Fibroblast of peridontal ligament (primary cell): Measurements from ENCODE around the gene RPGR.

Experiments used
- DNase-seq: peaks from one replicate; pipeline ENCODE4 v3.0.0-alpha.2; 2010; ENCODE audit errors: extremely low read depth

Gene RPGR

GRCh38 chrX:38320819-38321218 is 6.5 kb downstream of the RPGR start:
- no peak for DNase-seq

DNA sequence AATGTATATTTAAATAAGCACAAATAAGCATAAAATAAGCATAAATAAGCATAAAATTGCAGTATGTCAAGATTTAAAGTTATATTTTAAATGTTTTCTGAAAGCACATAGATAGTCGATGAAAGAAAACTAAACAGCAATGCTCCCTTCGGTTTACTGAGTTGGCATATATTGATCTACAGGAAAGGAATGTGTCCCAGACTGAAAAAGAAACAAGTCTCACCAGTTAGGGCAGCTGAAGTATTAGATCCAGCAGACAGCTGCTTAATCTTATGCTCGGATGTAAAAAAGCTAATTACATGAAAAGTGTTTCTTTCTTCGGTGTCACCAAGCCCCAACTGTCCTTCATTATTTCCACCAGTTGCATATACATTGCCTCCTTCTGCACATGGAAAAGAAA is 8.7 kb downstream of the RPGR start:
- DNase-seq = no peak

- no peak for DNase-seq
These were observed 9.1 kb downstream of the RPGR start for GRCh38 chrX:38318196-38318595.

- DNase-seq = no peak
These were observed 12.1 kb downstream of the RPGR start for GRCh38 chrX:38315186-38315585.

DNA sequence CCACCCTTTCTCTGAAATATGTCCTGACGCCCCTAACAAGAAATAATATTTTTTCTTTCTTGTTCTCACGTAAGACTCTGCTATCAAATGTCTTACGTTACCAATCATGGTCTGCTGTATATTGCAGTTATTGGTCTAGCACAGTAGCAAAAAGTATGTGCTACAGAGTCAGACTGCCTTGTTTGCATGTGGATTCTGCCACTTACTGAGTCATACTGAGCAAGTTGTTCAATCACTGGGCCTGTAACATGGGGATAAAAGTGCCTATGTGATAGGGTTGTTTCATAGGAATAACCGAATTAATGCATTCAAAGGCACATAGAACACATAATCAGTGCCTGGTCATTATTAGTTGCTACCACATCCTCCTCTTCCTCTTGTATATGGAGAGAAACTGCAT is 14.1 kb downstream of the RPGR start:
- peak; percentile 41 for DNase-seq

DNA sequence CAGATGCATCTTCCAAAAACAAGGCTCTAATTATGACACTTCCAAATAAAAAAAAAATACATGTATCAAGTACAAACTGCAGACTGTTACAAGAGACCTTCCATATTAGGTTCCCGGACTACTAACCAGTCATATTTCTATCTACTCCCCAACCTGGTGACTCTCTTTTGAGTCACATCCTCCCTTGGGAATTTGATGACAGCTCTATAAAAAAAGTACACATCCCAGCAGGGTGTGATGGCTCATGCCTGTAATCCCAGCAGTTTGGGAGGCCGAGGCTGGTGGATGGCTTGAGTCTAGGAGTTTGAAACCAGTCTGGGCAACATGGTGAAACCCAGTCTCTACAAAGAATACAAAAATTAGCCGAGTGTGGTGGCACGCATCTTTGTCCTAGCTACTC is 14.9 kb downstream of the RPGR start:
- DNase-seq = peak; percentile 30

GRCh38 chrX:38311743-38312142 is 15.6 kb downstream of the RPGR start:
- DNase-seq = no peak

DNA sequence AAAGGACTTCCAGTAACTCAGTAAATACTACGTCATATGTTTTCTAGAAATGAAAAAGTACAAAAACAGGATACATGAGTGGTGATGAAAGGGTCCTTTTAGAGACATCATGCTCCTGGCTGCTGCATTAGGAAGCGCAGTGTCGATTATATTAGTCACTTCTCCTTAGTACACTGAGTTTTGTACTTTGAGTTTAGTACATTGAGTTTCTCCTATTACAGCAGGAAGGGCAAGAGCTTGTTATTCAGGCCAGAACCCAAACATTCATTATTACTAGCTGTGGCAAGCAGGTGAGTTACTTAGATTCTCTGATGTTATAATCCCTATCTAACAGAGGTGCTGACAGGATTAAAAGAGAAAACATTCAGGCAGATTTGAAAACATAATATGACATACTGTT is 21.3 kb downstream of the RPGR start:
- DNase-seq = no peak

GRCh38 chrX:38304010-38304409 is 23.3 kb downstream of the RPGR start:
- DNase-seq = peak; percentile 8

DNA sequence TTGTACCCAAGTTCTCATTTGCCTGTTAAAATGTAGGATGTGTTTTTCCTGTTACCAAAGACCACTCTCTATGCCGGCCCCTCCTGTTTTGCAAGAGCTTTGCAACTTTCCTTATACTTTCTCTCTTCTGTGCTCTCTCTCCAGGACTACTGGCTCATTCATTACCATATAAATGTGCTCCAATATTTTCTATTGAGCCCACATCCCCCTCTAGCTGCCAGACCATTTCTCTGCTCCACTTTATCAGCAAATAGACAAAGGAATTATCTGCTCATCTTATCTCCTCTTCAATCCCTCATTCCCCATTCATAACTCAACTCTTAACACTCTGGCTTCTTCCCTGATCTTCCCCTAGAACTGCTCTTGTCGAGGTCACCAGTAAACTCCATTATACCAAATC is 33.6 kb downstream of the RPGR start:
- DNase-seq = peak; percentile 32

GRCh38 chrX:38287674-38288073 is 39.6 kb downstream of the RPGR start:
- DNase-seq = no peak

- DNase-seq = no peak
These were observed 41.7 kb downstream of the RPGR start for GRCh38 chrX:38285649-38286048.

- DNase-seq = peak; percentile 35
These were observed 45.3 kb downstream of the RPGR start for GRCh38 chrX:38282049-38282448.

DNA sequence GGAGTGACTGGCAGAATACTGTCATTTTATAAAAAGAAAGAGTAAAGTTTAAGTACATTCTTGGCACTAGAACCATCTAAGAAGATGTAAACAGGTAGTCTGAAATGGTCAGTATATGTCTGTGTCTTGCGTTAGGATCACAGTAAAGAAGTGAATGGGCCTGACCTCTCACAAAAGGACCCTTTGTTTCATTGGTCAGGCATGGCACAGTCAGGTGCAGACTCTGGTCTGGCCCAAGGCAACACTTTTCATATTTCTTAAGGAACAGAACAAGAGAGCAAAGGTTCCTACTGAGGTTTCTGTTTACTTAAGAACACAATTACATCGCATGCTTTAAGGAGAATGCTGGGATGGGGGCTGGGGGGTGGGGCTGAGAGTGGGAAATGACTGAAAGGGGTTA is 48.1 kb downstream of the RPGR start:
- DNase-seq = no peak

DNA sequence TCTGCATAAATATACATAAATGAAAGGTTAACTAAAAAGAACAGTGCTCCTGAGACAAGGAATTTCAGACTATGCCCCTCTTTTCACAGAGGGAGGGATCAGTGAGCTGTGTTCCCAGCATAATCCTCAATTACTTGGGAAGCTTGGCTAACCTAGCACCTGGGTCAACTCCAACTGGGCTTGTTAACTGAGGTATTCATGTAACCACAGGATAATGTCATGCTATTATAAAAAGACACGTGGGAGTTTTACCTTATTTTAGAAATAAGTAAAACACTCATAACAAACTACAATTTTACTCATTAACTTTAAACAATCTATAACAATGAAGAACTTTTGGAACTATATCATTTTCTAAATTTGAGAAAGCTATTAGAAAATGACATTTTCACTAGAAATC is 48.6 kb downstream of the RPGR start:
- peak; percentile 50 for DNase-seq

GRCh38 chrX:38277802-38278201 is 49.5 kb downstream of the RPGR start:
- DNase-seq = no peak

- DNase-seq = no peak
These were observed 50.2 kb downstream of the RPGR start for GRCh38 chrX:38277136-38277535.

DNA sequence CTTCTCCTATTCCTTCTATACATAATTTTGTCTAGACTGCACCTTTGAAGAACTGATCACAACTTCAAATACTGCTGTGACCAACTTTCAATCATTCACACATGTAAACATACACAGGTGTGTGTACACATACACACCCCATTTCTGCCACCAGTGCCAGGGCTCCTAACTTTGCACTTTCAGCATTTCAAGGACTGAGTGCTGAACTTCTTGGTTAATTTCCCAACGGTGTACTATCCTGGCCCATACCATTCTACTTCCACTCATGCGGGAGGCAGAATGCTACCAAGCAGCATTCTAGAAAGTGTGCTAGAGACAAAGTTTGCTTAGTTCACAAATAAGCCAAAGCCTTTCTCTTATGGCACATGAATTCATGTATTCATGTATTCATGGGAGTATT is 51.2 kb downstream of the RPGR start:
- DNase-seq = no peak

DNA sequence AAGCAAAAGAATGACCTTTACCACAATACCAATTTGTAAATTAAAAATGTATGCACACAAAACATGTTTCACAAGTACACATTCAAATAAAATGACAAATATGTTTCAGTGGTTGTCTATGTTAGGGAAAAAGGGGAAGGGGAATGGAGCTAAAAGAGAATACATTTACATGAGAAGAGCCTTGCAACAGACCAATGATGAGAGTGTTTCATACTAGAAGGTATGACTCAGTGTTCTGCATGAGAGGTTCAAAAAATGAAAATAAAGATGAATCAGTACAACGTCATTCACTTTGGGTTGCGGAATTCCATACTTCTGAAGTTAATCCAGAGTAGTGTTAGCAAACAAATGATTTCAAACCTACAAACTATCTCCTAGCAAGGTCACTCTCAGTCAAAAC is 51.7 kb downstream of the RPGR start:
- DNase-seq = peak; percentile 95

DNA sequence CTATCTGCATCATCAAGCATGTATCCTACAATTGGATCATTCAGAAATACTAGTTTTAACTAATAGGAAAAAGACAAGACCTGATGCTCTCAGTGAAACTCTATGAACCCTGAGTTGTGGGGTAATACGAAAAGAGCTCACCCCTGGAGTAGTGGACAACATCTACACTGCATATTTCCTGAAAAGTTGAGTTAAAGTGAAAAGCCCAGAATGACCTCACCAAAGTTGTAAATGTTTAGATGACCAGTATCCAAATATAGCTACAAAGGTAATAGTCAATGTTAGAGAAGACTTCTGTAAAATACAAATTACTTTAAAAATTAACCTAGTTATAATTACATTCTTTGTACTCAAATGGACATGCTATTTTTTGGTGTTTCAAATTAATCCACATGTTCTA is 53.9 kb downstream of the RPGR start:
- DNase-seq = no peak

DNA sequence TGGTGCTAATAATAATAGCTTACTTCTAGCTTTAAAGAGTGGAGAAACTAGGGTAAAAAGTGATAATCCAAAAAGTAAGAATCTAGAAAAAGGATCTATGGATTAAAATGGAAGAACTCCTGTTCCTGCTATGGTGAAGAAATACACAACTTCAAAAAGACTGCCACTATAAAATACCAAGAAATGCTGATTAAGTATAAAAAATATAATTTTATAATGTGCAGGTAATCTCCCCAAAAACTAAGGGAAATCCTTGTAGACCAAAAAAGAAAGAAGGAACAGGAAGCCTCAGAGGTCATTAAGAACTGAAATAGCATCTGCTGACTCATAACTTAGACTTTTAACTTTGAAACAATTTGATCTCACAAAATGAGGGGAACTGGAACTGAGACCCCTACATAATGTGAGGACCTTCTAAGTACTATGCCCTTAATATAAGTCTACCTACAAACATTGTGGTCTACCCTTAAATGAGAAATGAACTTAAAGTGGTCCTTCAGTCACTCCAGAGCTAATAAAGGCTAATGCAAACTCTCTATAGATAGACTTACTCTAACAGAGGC is 56.1 kb downstream of the RPGR start:
- peak; percentile 19 for DNase-seq

DNA sequence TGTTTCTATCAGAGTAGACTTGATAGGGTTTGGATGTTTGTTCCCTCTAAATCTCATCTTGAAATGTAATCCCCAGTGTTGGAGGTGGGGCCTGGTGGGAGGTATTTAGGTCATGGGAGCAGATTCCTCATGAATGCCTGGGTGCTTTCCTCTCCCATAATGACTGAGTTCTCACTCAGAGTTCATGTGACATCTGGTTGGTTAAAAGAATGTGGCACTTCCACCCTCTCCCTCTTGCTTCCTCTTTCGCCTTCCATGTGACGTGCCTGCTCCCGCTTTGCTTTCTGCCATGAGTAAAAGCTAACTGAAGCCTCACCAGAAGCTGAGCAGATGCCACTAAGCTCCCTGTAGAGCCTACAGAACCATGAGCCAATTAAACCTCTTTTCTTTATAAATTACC is 59.3 kb downstream of the RPGR start:
- DNase-seq = no peak

- DNase-seq = peak; percentile 65
These were observed 64.3 kb downstream of the RPGR start for GRCh38 chrX:38262715-38263620.

GRCh38 chrX:38260231-38260630 is 67.1 kb downstream of the RPGR start:
- DNase-seq = no peak
